ENCODE data around the gene OR51V1.
"Not testable (repeated sequence)": the region's sequence is repeated elsewhere in the genome, so short reads cannot be mapped to it uniquely, and the experiment has no call there.

OR51V1 gene

DNA sequence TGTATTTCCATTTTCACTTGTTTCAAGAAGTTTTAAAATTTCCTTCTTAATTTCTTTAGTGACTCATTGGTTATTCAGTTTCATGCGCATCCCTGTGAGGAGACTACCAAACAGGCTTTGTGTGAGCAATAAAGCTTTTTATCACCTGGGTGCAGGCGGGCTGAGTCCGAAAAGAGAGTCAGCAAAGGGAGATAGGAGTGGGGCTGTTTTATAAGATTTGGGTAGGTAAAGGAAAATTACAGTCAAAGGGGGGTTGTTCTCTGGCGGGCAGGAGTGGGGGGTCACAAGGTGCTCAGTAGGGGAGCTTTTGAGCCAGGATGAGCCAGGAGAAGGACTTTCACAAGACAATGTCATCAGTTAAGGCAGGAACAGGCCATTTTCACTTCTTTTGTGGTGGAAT is 40.3 kb downstream of the OR51V1 start:
- not testable (repeated sequence) for DNase-seq

DNA sequence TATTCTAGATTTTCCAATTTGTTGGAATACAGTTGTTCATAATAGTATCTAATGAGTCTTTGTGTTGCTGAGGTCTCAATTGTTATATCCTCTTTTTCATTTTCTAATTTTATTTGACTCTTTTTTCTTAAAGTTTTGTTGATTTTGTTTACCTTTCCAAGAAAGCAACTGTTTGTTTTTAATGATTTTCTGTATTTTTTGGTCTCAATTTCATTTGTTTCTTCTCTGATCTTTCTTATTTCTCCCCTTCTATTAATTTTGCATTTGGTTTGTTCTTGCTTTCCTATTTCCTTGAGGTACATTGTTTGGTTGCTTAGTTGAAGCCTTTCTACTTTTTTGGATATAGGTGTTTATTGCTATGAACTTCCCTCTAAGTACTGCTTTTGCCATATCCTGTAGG is 40.7 kb downstream of the OR51V1 start:
- no peak for DNase-seq

DNA sequence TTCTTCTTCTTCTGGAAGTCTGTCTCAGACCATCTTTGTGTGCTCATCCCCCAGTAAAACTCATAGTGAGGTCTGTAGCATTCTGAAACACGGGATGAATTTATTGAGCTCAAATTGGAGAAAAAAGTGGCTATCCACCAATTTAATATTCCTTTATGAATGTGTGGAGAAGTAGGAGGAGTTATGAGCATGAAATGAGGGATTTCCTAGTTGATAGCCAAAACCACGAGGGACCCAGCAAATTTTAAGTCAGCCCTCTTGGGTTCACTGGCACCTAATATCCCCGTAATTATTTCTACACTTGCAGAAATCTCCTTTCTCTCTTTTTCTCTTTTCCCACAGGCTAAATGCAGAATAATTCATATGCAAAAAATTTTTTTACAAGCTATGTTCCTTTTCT is 45.8 kb downstream of the OR51V1 start, which contains the start of gene OR52A1:
Gene OR52A1, minus strand, starts transcription at position 101 of the 400 bp plus-strand sequence. CDS start 2,388 bp downstream, outside the sequence.
- no peak for DNase-seq

DNA sequence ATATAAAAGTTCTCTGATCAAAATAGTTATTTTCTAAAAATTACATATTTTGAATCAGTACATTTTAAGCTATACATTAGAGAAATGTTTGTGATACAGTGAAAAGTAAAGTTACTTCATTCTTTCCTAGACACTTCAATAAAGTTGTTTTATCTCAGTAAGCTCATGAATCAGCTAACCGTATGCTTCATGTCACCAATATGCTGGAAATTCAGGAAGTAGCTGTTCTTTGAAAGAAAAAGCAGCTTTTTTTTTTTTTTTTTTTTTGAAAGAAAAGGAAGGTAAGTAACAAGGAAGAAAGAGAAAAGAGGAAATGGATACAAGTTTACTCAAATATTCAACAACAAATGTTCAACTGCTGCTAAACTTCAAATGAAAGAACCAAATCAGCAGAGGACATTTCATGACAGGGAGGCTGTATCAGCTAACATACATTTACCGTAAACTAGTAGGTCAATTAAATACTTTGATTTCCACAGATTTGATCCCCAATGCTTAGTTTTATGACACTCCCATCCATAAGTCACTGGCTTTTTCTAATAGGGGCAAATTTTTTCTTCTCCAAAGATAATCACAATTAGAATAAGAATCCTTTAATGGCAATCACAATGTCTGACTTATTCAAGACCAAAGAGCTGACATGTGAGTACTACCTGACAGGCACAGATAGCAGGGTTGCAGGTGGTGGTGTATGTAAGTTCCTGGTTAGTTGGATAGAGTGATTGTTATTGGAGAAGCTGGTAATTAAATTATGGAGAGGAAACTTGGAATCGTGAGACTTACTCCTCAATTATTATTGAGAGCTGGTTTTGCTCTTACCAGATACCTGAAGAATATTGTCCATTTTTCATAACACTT is 46.7 kb downstream of the OR51V1 start:
- no peak for DNase-seq

DNA sequence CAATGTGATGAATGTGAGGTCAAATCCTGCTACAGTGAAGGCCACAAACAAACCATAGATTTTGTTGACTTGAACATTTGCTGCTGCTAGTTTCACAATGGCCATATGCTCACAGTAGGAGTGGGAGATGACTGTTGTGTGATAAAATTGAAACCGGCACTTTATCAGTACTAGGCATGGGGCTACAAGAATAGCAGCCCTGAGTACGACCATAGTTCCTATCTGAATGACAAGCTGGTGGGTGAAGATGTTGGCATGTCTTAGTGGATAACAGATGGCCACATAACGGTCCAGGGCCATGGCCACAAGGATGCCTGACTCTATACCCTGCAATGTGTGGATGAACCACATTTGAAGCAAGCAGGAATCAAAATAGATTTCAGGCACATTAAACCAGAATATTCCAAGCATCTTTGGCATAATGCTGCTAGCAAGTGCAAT is 48.7 kb downstream of the OR51V1 start:
- no peak for DNase-seq

Data from NCI-H510A treated with DMSO at 0.1 percent for 48 hours (cell line).